ENCODE results near the gene CGB1. TPM values are rescaled to one million over a fixed set of nuclear protein-coding genes. Genes with fewer than 3 reads are reported as not detected.

CGB1 gene
- total and polyA plus RNA-seq, 10 of the 15 experiments (the other 5 are each of a cell fraction or from before 2014, with no cell fraction given): not detected

- no peak for TF ChIP-seq JUNB (IDR thresholded peaks at IDR 0.05)
- TF ChIP-seq SMARCA5 (IDR thresholded peaks at IDR 0.05): no peak
These were observed 24.3 kb upstream of the CGB1 start (continued) for GRCh38 chr19:49061000-49061399.

- ATAC-seq (no peak), FAIRE-seq (no peak), DNase-seq (ENCODE audit: low read depth, low spot score) (no peak)
- ChIA-PET SMC1A (ENCODE audit: uncharacterized antibody, unreplicated experiment) (no interaction called here), RAD21 (ENCODE audit: unreplicated experiment) (no interaction called here), CTCF (no interaction called here), POLR2A (interaction anchor here (0.6 kb wide), 1 partner anchor 494 kb away, joined by 3 read pairs; no protein-coding TSS in a partner anchor)
- intact Hi-C loops (cut with micrococcal nuclease; ENCODE audit: unreplicated experiment): no loop called here
- no peak overlapping the region for H3K4me3 ChIP-seq
- no peak overlapping the region for H3K9ac ChIP-seq (ENCODE audit: control insufficient read depth, insufficient read depth, low read length)
- no peaks in the 10 kb centered on the region for H3K4me1 ChIP-seq (ENCODE audit: control insufficient read depth, insufficient read depth, low read length)
- WGBS (ENCODE audit: insufficient coverage, insufficient replicate concordance, low lambda C conversion rate, missing lambda C conversion rate): 40% methylated on average over 9 of the region's 9 CpGs
- H3K79me2 ChIP-seq (ENCODE audit: control insufficient read depth, insufficient read depth, low read length): no peaks in the 10 kb centered on the region
- H3K27me3 ChIP-seq (replicated peaks in 1 of 2; ENCODE audit: control insufficient read depth in 2 of 2, insufficient read depth in 2 of 2, low read length in 1 of 2): peaks cover 5 to 16% of the 10 kb centered on the region in 2 experiments; a peak in 3 of 4 replicates
- no peaks in the 10 kb centered on the region for H3K36me3 ChIP-seq (ENCODE audit: control insufficient read depth in 2 of 2, insufficient read depth in 2 of 2, low read length in 1 of 2)
- H2AFZ ChIP-seq (ENCODE audit: control insufficient read depth, low read depth, low read length): no peak overlapping the region
- H3K9me3 ChIP-seq (replicated peaks; ENCODE audit: control insufficient read depth, insufficient read depth, low read length): no peaks in the 10 kb centered on the region
- H4K20me1 ChIP-seq (ENCODE audit: control insufficient read depth, insufficient read depth): no peaks in the 10 kb centered on the region
- H3K27ac ChIP-seq (ENCODE audit: control insufficient read depth, insufficient read depth): no peak overlapping the region
- in situ Hi-C loops (cut with MboI): no loop called here
- no peak overlapping the region for H3K4me2 ChIP-seq (ENCODE audit: control insufficient read depth, insufficient read depth)
- TF ChIP-seq E2F4 (IDR thresholded peaks at IDR 0.05; ENCODE audit: low read depth, low read length) (no peak), EP300 (IDR thresholded peaks at IDR 0.05; ENCODE audit: borderline replicate concordance in 1 of 2, control insufficient read depth in 1 of 2, low read depth in 2 of 2, low read length in 2 of 2) (no peak), ZNF274 (IDR thresholded peaks at IDR 0.05; ENCODE audit: insufficient read depth, insufficient read length) (no peak), CBFB (IDR thresholded peaks at IDR 0.05; ENCODE audit: low read depth) (no peak), USF1 (IDR thresholded peaks at IDR 0.05; ENCODE audit: borderline replicate concordance, extremely low read length, insufficient read depth, low read depth, low read length) (no peak), PAX5 (IDR thresholded peaks at IDR 0.05; ENCODE audit: borderline replicate concordance, low read depth, low read length) (no peak), BACH1 (IDR thresholded peaks at IDR 0.05; ENCODE audit: borderline replicate concordance) (no peak), SUPT20H (IDR thresholded peaks at IDR 0.05; ENCODE audit: borderline replicate concordance, control insufficient read depth, low read depth, low read length) (no peak), BCLAF1 (IDR thresholded peaks at IDR 0.05) (no peak), HDAC6 (IDR thresholded peaks at IDR 0.05; ENCODE audit: unreplicated experiment) (no peak), KLF5 (IDR thresholded peaks at IDR 0.05; ENCODE audit: partially characterized antibody) (no peak)
- no TSS peak for BruUV-seq (replicated peaks)
These were observed 22.4 kb upstream of the CGB1 start for GRCh38 chr19:49059053-49059452.
